OCI-LY7 (cell line): ENCODE measurements around the gene PEG3. TPM values are rescaled to one million over a fixed set of nuclear protein-coding genes. Genes with fewer than 3 reads are reported as not detected.
"Not testable (repeated sequence)": the region's sequence is repeated elsewhere in the genome, so short reads cannot be mapped to it uniquely, and the experiment has no call there.

Experiments
- BruUV-seq: library from RNA; stranded (reverse); fragments of 400-500 nt; replicated peaks from 2 replicates; lab custom pipeline; 2021; lab: Mats Ljungman, UMichigan
- CTCF ChIA-PET: fragments of 300-600 bp; sonication (Branson Sonifier 250); formaldehyde crosslinking; loops from one replicate; lab custom pipeline; 2022; ENCODE audit warnings: antibody characterized with exemption; ENCODE audit not compliant: unreplicated experiment; lab: Charles Lee
- POLR2A ChIA-PET: fragments of 300-600 bp; sonication (Branson Sonifier 250); formaldehyde crosslinking; loops from one replicate; lab custom pipeline; 2022; ENCODE audit warnings: antibody characterized with exemption; lab: Charles Lee
- DNase-seq: peaks from one replicate; pipeline ENCODE4 v3.0.0-alpha.2; 2015; ENCODE audit warnings: low spot score
- H2AFZ ChIP-seq: fragments of 200-600 bp; sonication (generic), shearing (Covaris generic); 2 replicates; pipeline ENCODE4 v1.6.1; 2014; ENCODE audit warnings: mild to moderate bottlenecking, antibody characterized with exemption, low read length, moderate library complexity
- H3K27ac ChIP-seq: fragments of 200-600 bp; sonication (generic); 2 replicates; pipeline ENCODE4 v1.5.1; 2014; ENCODE audit warnings: mixed run types, low read depth, mild to moderate bottlenecking, moderate library complexity, low read length, inconsistent platforms; ENCODE audit not compliant: poor library complexity, severe bottlenecking
- H3K36me3 ChIP-seq: fragments of 200-600 bp; sonication (generic); 2 replicates; pipeline ENCODE4 v1.6.1; 2014; ENCODE audit warnings: mild to moderate bottlenecking, antibody characterized with exemption, low read length, moderate library complexity, mixed read lengths; ENCODE audit not compliant: insufficient read depth
- H3K4me1 ChIP-seq: fragments of 200-600 bp; sonication (generic); 2 replicates; pipeline ENCODE4 v1.5.1; 2014; ENCODE audit warnings: mild to moderate bottlenecking, low read length; ENCODE audit not compliant: insufficient read depth, poor library complexity, severe bottlenecking
- H3K4me2 ChIP-seq: fragments of 200-600 bp; sonication (generic); 2 replicates; pipeline ENCODE4 v1.6.1; 2014; ENCODE audit warnings: mild to moderate bottlenecking, low read length
- H3K4me3 ChIP-seq: fragments of 200-600 bp; sonication (generic); 2 replicates; pipeline ENCODE4 v1.5.1; 2014; ENCODE audit warnings: mild to moderate bottlenecking, low read depth, low read length; ENCODE audit not compliant: poor library complexity, severe bottlenecking
- H3K79me2 ChIP-seq: fragments of 200-600 bp; sonication (generic); 2 replicates; pipeline ENCODE4 v1.6.1; 2016; ENCODE audit warnings: low read depth, mild to moderate bottlenecking, low read length, moderate library complexity, mixed read lengths; ENCODE audit not compliant: insufficient read depth
- H3K9me2 ChIP-seq: fragments of 200-600 bp; sonication (generic); 2 replicates; pipeline ENCODE4 v1.6.1; 2016; ENCODE audit warnings: mild to moderate bottlenecking, low read length, mixed read lengths; ENCODE audit not compliant: insufficient read depth
- H3K9me3 ChIP-seq: fragments of 200-600 bp; sonication (generic); 2 replicates; pipeline ENCODE4 v1.6.1; 2014; ENCODE audit warnings: mild to moderate bottlenecking, mixed run types, low read length, mixed read lengths
- H4K20me1 ChIP-seq: fragments of 200-600 bp; sonication (generic); 2 replicates; pipeline ENCODE4 v1.6.1; 2014; ENCODE audit warnings: mild to moderate bottlenecking, antibody characterized with exemption, low read length, moderate library complexity, mixed read lengths; ENCODE audit not compliant: insufficient read depth
- CTCF ChIP-seq: fragments of 200-600 bp; sonication (generic); conservative IDR thresholded peaks from 2 replicates; pipeline ENCODE4 v1.5.1; 2014; ENCODE audit warnings: mild to moderate bottlenecking, antibody characterized with exemption, low read length, moderate library complexity, mixed read lengths
- EZH2phosphoT487 ChIP-seq: fragments of 200-600 bp; sonication (generic); IDR thresholded peaks from 2 replicates; pipeline ENCODE4 v1.6.1; 2018; ENCODE audit warnings: low read depth, borderline replicate concordance, mild to moderate bottlenecking, mixed run types, antibody characterized with exemption, low read length, moderate library complexity, mixed read lengths
- intact Hi-C: fragments of 100-400 bp; cut with micrococcal nuclease; formaldehyde crosslinking; loops from one replicate; pipeline ENCODE4 v1.10.0; 2022; ENCODE audit not compliant: unreplicated experiment
- total RNA-seq, 2 experiments: library from RNA; depleted of rRNA in 1 of 2; stranded (reverse); fragments of >200 nt in 1 of 2; shearing (Covaris generic) in 1 of 2; gene quantifications; 2 replicates each; pipeline ENCODE4 v1.2.3, GENCODE V29; 2014 to 2022

Gene PEG3
- total RNA-seq, 2 experiments from 2014 or later = not detected

DNA sequence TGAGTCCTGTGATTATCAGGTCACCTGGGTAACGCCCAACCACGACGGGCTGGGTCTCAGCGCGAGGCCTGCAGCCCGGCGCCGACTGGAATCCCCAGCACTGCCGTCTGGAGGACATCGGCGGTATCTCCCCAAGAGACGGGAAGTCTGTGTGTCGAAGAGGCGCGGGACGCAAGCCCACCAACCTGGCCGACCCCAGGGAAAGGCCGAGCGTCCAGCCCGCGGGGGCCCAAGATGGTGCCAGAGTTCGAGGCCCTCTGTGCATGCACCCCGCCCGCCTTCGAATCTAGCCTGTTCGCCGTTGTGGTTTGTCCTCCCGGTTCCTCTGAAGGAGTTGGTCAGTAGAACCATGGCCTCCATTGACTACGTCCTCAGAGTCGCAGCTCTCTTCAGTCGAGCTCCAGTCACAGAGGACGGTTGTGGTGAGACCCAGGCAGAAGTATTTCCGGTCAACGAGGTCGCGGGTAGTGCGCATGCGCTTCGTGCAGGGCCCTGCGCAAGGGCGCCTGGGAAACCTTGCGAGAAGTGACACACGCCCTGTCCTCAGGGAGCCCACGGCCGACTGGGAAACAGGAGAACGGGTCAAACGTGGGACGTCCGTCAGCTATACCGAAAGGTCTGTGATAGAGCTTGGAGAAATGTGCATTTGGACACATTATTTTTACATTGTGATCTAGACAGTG lies 24.1 kb upstream of the PEG3 start:
- intact Hi-C loops = no loop called here
- CTCF ChIA-PET = no interaction called here
- Histone ChIP-seq H3K79me2 (no peaks in the 10 kb centered on the region), H3K4me1 (no peaks in the 10 kb centered on the region), H3K9me3 (no peaks in the 10 kb centered on the region), H3K27ac (no peak overlapping the region), H3K9me2 (no peaks in the 10 kb centered on the region), H4K20me1 (no peaks in the 10 kb centered on the region), H3K4me3 (no peak overlapping the region), H3K36me3 (no peaks in the 10 kb centered on the region), H2AFZ (no peak overlapping the region), H3K4me2 (no peak overlapping the region)
- TF ChIP-seq EZH2phosphoT487 = no peak
- TF ChIP-seq CTCF = no peak
- POLR2A ChIA-PET = no interaction called here
- no peak for DNase-seq
- BruUV-seq = no TSS peak

DNA sequence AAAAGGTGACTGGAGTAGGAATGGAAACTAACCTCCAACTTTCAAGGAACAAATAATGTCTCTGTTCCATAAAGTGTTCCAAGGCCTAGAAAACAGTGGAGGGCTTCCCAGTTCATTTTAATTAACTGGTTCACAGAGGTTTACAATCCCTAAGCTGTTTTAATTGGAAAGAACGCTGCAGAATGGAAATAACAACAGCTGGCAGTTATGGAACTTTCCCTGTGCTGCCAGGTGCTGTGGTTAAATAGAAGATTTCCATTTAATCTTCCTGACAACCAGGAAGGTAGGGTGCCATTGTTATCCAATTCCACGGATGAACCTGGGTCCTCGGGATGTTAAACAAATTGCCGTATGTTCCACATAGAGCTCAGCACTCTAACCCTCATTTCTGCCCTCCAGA lies 22.2 kb upstream of the PEG3 start:
- Histone ChIP-seq H3K4me3 (no peak overlapping the region), H3K9me3 (no peaks in the 10 kb centered on the region), H3K27ac (no peak overlapping the region), H3K4me1 (no peaks in the 10 kb centered on the region), H3K9me2 (no peaks in the 10 kb centered on the region), H3K4me2 (no peak overlapping the region), H2AFZ (no peak overlapping the region), H4K20me1 (no peaks in the 10 kb centered on the region), H3K79me2 (no peaks in the 10 kb centered on the region), H3K36me3 (no peaks in the 10 kb centered on the region)
- no peak for DNase-seq
- intact Hi-C loops = no loop called here
- POLR2A ChIA-PET = no interaction called here
- CTCF ChIA-PET = no interaction called here
- no peak for TF ChIP-seq EZH2phosphoT487
- no peak for TF ChIP-seq CTCF
- BruUV-seq = no TSS peak

GRCh38 chr19:56860409-56860808 lies 19.9 kb upstream of the PEG3 start:
- DNase-seq, H3K4me1 ChIP-seq, H3K79me2 ChIP-seq, H3K4me2 ChIP-seq, H3K27ac ChIP-seq, H3K4me3 ChIP-seq, POLR2A ChIA-PET, H4K20me1 ChIP-seq, BruUV-seq, CTCF ChIA-PET, H3K9me3 ChIP-seq, H3K36me3 ChIP-seq, H3K9me2 ChIP-seq, intact Hi-C loops, H2AFZ ChIP-seq: not testable (repeated sequence)
